Measurements from ENCODE around the gene TRAF3.

DNA sequence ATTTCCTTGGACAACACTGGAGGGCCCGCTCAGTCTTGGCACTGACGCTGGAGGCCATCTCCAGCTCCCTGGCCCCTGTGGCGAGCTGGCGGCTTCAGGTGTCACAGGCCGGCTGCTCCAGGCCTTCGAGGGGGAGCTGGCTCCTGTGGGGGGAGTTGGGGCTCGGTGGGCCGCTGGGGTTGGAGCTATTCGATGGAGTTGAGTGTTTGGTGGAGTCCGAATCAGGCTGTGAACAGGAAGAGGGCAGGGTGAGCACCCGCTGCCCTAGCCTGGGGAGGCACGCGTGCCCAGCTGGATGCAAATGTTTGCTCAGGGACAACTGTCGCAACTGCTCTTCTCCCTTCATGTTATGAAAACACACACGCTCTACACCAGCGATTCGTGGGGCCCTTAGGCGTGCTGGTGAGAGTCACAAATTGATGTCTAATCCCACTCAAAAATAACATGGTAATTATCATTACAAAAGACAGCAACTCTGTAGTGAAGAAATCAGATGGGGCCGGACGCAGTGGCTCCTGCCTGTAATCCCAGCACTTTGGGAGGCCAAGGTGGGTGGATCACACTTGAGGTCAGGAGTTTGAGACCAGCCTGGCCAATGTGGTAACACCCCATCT, 156.5 kb downstream of the TRAF3 start:
- TF ChIP-seq, protein P1, sequence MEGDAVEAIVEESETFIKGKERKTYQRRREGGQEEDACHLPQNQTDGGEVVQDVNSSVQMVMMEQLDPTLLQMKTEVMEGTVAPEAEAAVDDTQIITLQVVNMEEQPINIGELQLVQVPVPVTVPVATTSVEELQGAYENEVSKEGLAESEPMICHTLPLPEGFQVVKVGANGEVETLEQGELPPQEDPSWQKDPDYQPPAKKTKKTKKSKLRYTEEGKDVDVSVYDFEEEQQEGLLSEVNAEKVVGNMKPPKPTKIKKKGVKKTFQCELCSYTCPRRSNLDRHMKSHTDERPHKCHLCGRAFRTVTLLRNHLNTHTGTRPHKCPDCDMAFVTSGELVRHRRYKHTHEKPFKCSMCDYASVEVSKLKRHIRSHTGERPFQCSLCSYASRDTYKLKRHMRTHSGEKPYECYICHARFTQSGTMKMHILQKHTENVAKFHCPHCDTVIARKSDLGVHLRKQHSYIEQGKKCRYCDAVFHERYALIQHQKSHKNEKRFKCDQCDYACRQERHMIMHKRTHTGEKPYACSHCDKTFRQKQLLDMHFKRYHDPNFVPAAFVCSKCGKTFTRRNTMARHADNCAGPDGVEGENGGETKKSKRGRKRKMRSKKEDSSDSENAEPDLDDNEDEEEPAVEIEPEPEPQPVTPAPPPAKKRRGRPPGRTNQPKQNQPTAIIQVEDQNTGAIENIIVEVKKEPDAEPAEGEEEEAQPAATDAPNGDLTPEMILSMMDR (IDR thresholded peaks at IDR 0.05; ENCODE audit: insufficient read depth, low read length) = no peak
- no peak for TF ChIP-seq POLR2AphosphoS5 (IDR thresholded peaks at IDR 0.05; ENCODE audit: low read depth)
- TF ChIP-seq, protein P2, sequence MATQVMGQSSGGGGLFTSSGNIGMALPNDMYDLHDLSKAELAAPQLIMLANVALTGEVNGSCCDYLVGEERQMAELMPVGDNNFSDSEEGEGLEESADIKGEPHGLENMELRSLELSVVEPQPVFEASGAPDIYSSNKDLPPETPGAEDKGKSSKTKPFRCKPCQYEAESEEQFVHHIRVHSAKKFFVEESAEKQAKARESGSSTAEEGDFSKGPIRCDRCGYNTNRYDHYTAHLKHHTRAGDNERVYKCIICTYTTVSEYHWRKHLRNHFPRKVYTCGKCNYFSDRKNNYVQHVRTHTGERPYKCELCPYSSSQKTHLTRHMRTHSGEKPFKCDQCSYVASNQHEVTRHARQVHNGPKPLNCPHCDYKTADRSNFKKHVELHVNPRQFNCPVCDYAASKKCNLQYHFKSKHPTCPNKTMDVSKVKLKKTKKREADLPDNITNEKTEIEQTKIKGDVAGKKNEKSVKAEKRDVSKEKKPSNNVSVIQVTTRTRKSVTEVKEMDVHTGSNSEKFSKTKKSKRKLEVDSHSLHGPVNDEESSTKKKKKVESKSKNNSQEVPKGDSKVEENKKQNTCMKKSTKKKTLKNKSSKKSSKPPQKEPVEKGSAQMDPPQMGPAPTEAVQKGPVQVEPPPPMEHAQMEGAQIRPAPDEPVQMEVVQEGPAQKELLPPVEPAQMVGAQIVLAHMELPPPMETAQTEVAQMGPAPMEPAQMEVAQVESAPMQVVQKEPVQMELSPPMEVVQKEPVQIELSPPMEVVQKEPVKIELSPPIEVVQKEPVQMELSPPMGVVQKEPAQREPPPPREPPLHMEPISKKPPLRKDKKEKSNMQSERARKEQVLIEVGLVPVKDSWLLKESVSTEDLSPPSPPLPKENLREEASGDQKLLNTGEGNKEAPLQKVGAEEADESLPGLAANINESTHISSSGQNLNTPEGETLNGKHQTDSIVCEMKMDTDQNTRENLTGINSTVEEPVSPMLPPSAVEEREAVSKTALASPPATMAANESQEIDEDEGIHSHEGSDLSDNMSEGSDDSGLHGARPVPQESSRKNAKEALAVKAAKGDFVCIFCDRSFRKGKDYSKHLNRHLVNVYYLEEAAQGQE (IDR thresholded peaks at IDR 0.05; ENCODE audit: insufficient replicate concordance, low read depth) = no peak
- no peak for TF ChIP-seq GABPA (IDR thresholded peaks at IDR 0.05; ENCODE audit: low read depth)

Data from HL-60 (cell line).